Cardiac fibroblast (primary cell): ENCODE measurements around the gene SEMA6B.
"Not testable (repeated sequence)": the region's sequence is repeated elsewhere in the genome, so short reads cannot be mapped to it uniquely, and the experiment has no call there.

Source experiments
- DNase-seq, 2 donors: peaks; one replicate each; pipeline versions ENCODE4 v3.0.0 to v3.0.0-alpha.2; 2010; ENCODE audit warnings: low read depth in 2 of 2
- H3K4me3 ChIP-seq, 2 donors: replicated peaks in 1 of 2; 1 replicate in 1 of 2; 2 replicates in 1 of 2; pipeline ENCODE4 v1.5.1; 2011; ENCODE audit warnings: low read depth in 2 of 2, low read length in 2 of 2, mild to moderate bottlenecking in 2 of 2, moderate library complexity in 1 of 2
- CTCF ChIP-seq: IDR thresholded peaks from one replicate; pipeline ENCODE4 v1.5.1; 2011; ENCODE audit warnings: low read depth, mild to moderate bottlenecking, low read length, inconsistent platforms

SEMA6B gene

GRCh38 chr19:4570402-4570801, 10.9 kb upstream of the SEMA6B start:
- no peak for DNase-seq
- H3K4me3 ChIP-seq = no peak overlapping the region

DNA sequence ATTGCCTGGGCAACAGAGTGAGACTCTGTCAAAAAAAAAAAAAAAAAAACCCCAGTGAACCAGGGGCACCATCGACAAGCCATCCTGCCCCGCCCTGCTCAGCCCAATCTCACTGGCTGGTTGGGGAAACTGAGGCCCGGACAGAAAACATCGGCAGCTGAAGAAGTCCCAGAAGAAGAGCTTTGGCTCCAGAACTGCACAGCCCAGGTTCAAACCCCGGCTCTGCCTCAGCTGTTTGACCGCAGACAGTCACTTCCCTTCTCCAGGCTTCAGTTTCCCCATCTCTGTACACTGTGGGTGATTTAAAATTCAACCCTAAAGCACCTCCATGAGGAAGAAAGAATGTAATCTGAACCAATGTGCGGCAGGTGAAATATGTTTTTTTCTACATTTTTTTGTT, 9.4 kb upstream of the SEMA6B start:
- no peak for DNase-seq
- TF ChIP-seq CTCF = no peak
- H3K4me3 ChIP-seq = no peak overlapping the region

More at GRCh38 chr19:4570402-4570801, 10.9 kb upstream of the SEMA6B start:
- TF ChIP-seq CTCF = no peak

DNA sequence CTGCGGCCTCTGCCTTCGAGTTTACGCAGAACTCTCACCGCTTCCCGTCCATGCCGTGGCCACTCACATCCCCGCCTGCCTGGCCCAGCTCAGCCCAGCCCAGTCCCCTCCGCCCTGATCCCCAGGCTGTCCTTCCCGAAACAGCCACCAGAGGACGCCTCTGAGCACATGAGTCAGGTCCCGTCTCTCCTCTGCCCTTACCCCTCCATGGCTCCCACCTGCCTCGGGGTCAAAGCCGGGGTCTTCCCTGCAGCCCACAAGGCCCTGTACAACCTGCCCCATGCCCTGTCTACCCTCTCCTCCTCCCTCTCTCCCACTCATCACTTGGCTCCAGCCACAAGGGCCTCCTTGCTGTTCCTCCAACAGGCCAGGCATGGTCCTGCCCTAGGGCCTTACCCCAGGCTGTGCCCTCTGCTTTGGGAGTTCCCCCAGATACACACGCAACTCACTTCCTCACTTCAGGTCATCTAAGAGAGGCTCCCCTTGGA, 8.1 kb upstream of the SEMA6B start:
- DNase-seq = peak; percentile 69 to 79
- peak; percentile 99 for TF ChIP-seq CTCF
- no peak overlapping the region for H3K4me3 ChIP-seq

- H3K4me3 ChIP-seq = no peak overlapping the region
- DNase-seq = no peak
- no peak for TF ChIP-seq CTCF
These were observed 7.0 kb upstream of the SEMA6B start for GRCh38 chr19:4566402-4567051.

DNA sequence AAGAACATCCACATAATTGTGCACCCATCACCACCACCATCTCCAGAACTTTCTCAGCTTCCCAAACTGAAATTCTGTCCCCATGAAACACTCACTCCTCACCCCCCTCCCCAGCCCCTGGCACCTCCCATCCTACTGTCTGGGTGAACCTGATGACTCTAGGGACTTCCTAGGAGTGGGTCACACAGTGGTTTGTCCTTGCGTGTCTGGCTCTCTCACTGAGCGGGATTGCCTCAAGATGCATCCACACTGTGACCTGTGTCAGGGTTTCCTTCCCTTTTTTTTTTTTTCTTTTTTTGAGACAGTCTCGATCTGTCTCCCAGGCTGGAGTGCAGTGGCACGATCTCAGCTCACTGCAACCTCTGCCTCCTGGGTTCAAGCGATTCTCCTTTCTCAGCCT, 4.1 kb upstream of the SEMA6B start:
- DNase-seq, H3K4me3 ChIP-seq: not testable (repeated sequence)

DNA sequence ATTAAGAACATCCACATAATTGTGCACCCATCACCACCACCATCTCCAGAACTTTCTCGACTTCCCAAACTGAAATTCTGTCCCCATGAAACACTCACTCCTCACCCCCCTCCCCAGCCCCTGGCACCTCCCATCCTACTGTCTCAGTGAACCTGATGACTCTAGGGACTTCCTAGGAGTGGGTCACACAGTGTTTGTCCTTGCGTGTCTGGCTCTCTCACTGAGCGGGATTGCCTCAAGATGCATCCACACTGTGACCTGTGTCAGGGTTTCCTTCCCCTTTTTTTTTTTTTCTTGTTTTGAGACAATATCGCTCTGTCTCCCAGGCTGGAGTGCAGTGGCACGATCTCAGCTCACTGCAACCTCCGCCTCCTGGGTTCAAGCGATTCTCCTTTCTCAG, 2.6 kb upstream of the SEMA6B start:
- H3K4me3 ChIP-seq, DNase-seq: not testable (repeated sequence)

DNA sequence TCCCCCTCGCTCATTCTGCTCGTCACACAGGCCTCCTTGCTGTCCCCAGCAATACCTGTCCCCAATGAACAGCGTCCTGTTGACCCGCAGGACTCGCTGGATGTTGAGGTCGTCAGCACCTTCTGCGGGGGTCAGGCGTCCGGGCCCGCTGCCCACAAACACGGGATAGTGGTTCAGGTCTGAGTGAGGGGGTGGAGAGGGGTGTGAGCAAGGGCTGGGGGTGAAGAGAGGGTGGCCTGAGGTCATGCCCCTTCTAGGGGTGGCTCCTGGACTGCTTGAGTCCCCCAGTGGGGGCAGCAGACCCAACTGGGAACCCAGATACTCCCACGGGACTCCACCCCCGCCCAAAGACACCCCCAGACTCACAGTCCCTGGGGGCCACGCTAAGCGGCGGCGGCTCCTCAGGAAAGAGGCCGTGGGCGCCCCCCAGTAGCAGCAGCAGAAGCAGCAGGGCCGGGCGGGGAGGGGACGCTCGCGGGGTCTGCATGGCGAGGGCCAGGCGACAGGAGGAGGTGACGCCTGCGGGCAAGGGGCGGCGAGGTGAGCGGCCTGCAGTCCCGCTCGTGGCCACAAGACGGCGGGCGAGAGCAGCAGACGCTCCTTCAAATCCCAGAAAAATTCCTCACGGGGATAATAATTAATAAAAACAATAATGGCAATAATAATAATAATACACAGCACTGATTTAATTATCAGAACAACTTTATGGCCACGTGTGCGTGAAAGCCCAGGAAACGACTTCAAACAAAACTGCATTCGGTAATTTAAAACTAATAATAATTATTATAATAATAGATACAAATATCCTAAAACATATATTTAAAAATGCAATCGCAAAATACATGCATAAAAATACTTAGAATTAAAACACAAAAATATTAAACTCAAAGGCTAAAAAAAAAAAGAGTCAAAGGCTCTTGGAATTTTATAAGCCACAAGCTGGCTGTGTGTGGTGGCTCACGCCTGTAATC, 1.2 kb downstream of the SEMA6B start:
- TF ChIP-seq CTCF = peak; percentile 97
- peak; percentile 39 to 42 for DNase-seq
- H3K4me3 ChIP-seq = peak overlapping the region; percentile 31 to 52
